ENCODE measurements around the gene NT5DC1.
A peak's percentile ranks its signal among the peaks of the same experiment; 100 is the strongest.

The NT5DC1 gene

GRCh38 chr6:116100419-116101301 is at the start of gene NT5DC1:
NT5DC1 (plus strand) TSS chr6:116100853; CDS start chr6:116100931, 78 bp downstream.
- peak; percentile 78 for DNase-seq

- DNase-seq: no peak
Observed at GRCh38 chr6:116051244-116051643, 49.4 kb upstream of the NT5DC1 start.

- DNase-seq: no peak
Observed at GRCh38 chr6:116055513-116055912, 45.1 kb upstream of the NT5DC1 start.

- no peak for DNase-seq
Observed at GRCh38 chr6:116057766-116058165, 42.9 kb upstream of the NT5DC1 start.

GRCh38 chr6:116059713-116060571 is 40.7 kb upstream of the NT5DC1 start:
- DNase-seq: peak; percentile 15

GRCh38 chr6:116060572-116061283 is 39.9 kb upstream of the NT5DC1 start, which contains the start of gene FRK:
FRK (minus strand) TSS chr6:116060891; CDS start chr6:116060311, 580 bp downstream.
- no peak for DNase-seq

GRCh38 chr6:116062496-116062895 is 38.2 kb upstream of the NT5DC1 start:
- no peak for DNase-seq

GRCh38 chr6:116064666-116065065 is 36.0 kb upstream of the NT5DC1 start:
- no peak for DNase-seq

GRCh38 chr6:116066789-116067188 is 33.9 kb upstream of the NT5DC1 start:
- no peak for DNase-seq

GRCh38 chr6:116070101-116070500 is 30.6 kb upstream of the NT5DC1 start:
- DNase-seq: no peak

- DNase-seq: no peak
Observed at GRCh38 chr6:116070616-116071389, 29.9 kb upstream of the NT5DC1 start.

- no peak for DNase-seq
Observed at GRCh38 chr6:116072368-116072767, 28.3 kb upstream of the NT5DC1 start.

GRCh38 chr6:116073765-116074440 is 26.8 kb upstream of the NT5DC1 start:
- DNase-seq: no peak

- no peak for DNase-seq
Observed at GRCh38 chr6:116074732-116075390, 25.8 kb upstream of the NT5DC1 start.

- no peak for DNase-seq
Observed at GRCh38 chr6:116078522-116078921, 22.1 kb upstream of the NT5DC1 start.

GRCh38 chr6:116078945-116079344 is 21.7 kb upstream of the NT5DC1 start:
- DNase-seq: no peak

- DNase-seq: no peak
Observed at GRCh38 chr6:116083052-116083451, 17.6 kb upstream of the NT5DC1 start.

GRCh38 chr6:116084284-116084683 is 16.4 kb upstream of the NT5DC1 start:
- no peak for DNase-seq

GRCh38 chr6:116087437-116088027 is 13.1 kb upstream of the NT5DC1 start:
- no peak for DNase-seq

- DNase-seq: no peak
Observed at GRCh38 chr6:116088946-116089345, 11.7 kb upstream of the NT5DC1 start.

- no peak for DNase-seq
Observed at GRCh38 chr6:116090251-116090650, 10.4 kb upstream of the NT5DC1 start.

Measured in suppressor macrophage treated with lipopolysaccharide for 4 hours (primary cell).